Measurements from ENCODE around the gene SEMA4G.

- no peak for TF ChIP-seq CTCF (IDR thresholded peaks at IDR 0.05 in 2 of 3, conservative IDR thresholded peaks at IDR 0.05 in 1 of 3; ENCODE audit: borderline replicate concordance in 1 of 3, insufficient read depth in 1 of 3, low read depth in 2 of 3, low read length in 2 of 3)
- no peak for TF ChIP-seq POLR2A (IDR thresholded peaks at IDR 0.05; ENCODE audit: borderline replicate concordance, extremely low read depth, insufficient read depth, insufficient read length)
- TF ChIP-seq REST (IDR thresholded peaks at IDR 0.05; ENCODE audit: low read depth), result no peak
- TF ChIP-seq POLR2AphosphoS5 (IDR thresholded peaks at IDR 0.05; ENCODE audit: low read depth, low read length), result no peak; the same call in 1 of the 2 replicates
- TF ChIP-seq TCF7L2 (IDR thresholded peaks at IDR 0.05; ENCODE audit: borderline replicate concordance, extremely low read depth, insufficient read depth, insufficient read length), result no peak
- no peak for TF ChIP-seq EZH2phosphoT487 (IDR thresholded peaks at IDR 0.05; ENCODE audit: borderline replicate concordance)
- TF ChIP-seq MAX (IDR thresholded peaks at IDR 0.05), result no peak
- no peak for TF ChIP-seq JUND (IDR thresholded peaks at IDR 0.05)
- no peak for TF ChIP-seq ATF3 (IDR thresholded peaks at IDR 0.05)
- TF ChIP-seq EGR1 (IDR thresholded peaks at IDR 0.05; ENCODE audit: low read depth), result no peak
- TF ChIP-seq CEBPB (IDR thresholded peaks at IDR 0.05; ENCODE audit: low read depth), result no peak
Observed at GRCh38 chr10:100985336-100985735, 16.0 kb downstream of the SEMA4G start.

Measured in HCT116 (cell line).